Measurements from ENCODE around the gene SMIM5. TPM values are rescaled to one million over a fixed set of nuclear protein-coding genes. Genes with fewer than 3 reads are reported as not detected.

The SMIM5 gene
- total RNA-seq, 4 donors from 2014 or later = 2.3 to 13.6 (median 7.9) TPM

DNA sequence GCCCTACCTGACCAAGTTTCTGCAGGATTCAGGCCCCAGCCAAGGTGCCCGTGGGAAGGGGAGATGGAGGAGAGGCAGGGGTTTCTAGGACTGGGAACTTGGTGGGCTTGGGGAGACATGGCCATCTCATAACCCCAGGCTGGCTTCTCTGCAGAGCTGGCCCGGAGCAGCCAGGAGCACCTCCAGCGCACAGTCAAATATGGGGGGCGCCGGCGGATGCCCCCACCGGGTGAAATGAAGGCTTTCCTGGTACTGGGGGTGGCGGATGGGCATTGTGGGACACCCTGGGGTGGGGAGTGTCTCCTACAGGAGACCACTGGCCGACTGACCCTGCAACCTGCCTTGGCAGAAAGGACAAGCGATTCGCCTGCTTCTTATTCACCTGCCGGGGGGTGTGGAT is 9.2 kb upstream of the SMIM5 start:
- H3K36me3 ChIP-seq = peaks cover 27 to 40% of the 10 kb centered on the region in 2 donors

DNA sequence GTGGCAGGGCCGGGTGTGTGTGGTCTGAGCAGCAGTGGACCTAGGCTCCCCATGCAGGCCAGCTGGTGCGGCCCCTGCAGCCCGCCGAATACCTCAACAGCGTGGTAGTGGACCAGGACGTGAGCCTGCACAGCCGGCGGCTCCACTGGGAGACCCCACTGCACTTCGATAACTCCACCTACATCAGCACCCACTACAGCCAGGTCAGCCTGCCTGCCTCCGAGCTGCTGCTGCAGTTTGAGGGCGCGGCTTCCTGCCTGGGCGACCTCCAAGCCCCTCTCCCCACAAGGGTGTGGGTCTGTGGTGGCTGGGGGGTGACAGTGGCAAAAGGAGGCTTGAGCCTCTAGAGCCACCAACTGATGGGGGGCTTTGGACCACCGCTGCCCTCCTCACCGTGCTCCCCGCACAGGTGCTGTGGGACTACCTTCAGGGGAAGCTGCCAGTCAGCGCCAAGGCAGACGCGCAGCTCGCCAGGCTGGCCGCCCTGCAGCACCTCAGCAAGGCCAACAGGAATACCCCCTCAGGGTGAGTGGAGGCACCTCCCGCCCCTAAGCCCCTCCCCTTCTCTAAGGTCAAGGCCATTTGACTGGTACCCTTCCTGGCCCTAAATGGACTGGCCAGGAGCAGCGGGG is 8.4 kb upstream of the SMIM5 start:
- intact Hi-C loops (cut with DNase I) = no loop called here
- WGBS, 2 donors = 94 to 98% methylated on average over 9 to 12 of the region's 23 CpGs
- DNase-seq = no peak
- Histone ChIP-seq H3K4me1 (no peaks in the 10 kb centered on the region), H3K4me3 (replicated peaks in 1 of 3) (no peak overlapping the region), H3K9me3 (no peaks in the 10 kb centered on the region), H3K27ac (no peak overlapping the region), H3K36me3 (peaks cover 27 to 33% of the 10 kb centered on the region in 2 donors), H3K27me3 (no peaks in the 10 kb centered on the region)
- TF ChIP-seq, protein P1, sequence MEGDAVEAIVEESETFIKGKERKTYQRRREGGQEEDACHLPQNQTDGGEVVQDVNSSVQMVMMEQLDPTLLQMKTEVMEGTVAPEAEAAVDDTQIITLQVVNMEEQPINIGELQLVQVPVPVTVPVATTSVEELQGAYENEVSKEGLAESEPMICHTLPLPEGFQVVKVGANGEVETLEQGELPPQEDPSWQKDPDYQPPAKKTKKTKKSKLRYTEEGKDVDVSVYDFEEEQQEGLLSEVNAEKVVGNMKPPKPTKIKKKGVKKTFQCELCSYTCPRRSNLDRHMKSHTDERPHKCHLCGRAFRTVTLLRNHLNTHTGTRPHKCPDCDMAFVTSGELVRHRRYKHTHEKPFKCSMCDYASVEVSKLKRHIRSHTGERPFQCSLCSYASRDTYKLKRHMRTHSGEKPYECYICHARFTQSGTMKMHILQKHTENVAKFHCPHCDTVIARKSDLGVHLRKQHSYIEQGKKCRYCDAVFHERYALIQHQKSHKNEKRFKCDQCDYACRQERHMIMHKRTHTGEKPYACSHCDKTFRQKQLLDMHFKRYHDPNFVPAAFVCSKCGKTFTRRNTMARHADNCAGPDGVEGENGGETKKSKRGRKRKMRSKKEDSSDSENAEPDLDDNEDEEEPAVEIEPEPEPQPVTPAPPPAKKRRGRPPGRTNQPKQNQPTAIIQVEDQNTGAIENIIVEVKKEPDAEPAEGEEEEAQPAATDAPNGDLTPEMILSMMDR (IDR thresholded peaks at IDR 0.05) = no peak
- TF ChIP-seq POLR2A (IDR thresholded peaks at IDR 0.05) = no peak

More for the DNA sequence above, 9.2 kb upstream of the SMIM5 start:
- DNase-seq = no peak
- Histone ChIP-seq H3K27me3 (no peaks in the 10 kb centered on the region), H3K9me3 (no peaks in the 10 kb centered on the region), H3K27ac (no peak overlapping the region), H3K4me1 (no peaks in the 10 kb centered on the region), H3K4me3 (replicated peaks in 1 of 3) (no peak overlapping the region)
- 92 to 94% methylated on average over 6 to 10 of the region's 12 CpGs for WGBS, 2 donors
- TF ChIP-seq, protein P1 (IDR thresholded peaks at IDR 0.05) = no peak
- no peak for TF ChIP-seq POLR2A (IDR thresholded peaks at IDR 0.05)
- intact Hi-C loops (cut with DNase I) = no loop called here

DNA sequence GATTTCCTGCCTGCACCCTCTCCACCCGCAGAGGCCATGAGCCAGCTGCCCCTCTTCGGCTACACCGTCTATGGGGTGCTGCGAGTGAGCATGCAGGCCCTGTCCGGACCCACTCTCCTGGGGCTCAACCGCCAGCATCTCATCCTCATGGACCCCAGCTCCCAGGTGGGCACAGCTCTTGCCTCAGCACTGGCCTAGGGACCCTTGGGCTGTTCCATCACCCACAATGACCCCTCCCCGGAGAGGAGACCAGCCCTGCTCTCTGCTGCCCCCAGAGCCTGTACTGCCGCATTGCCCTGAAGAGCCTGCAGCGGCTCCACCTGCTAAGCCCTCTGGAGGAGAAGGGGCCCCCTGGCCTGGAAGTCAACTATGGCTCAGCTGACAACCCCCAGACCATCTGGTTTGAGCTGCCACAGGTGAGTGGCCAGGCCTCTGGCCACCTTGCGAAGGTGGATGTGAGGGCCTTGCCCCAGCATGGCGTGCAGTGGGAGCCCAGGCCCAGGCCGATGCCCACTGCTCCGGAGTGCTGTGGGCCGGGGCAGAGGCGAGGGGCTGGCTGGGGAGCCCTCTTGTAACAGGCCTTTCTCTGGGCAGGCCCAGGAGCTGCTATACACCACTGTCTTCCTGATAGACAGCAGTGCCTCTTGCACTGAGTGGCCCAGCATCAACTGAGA is 7.3 kb upstream of the SMIM5 start:
- 92 to 100% methylated on average over 1 to 8 of the region's 15 CpGs for WGBS, 2 donors
- no peak overlapping the region for H3K27ac ChIP-seq
- no peaks in the 10 kb centered on the region for H3K9me3 ChIP-seq
- peaks cover 29 to 35% of the 10 kb centered on the region in 2 donors for H3K36me3 ChIP-seq
- H3K27me3 ChIP-seq = no peaks in the 10 kb centered on the region
- intact Hi-C loops (cut with DNase I) = no loop called here
- H3K4me3 ChIP-seq (replicated peaks in 1 of 3) = no peak overlapping the region
- DNase-seq = no peak
- H3K4me1 ChIP-seq = no peaks in the 10 kb centered on the region
- TF ChIP-seq, protein P1 (IDR thresholded peaks at IDR 0.05) = peak in 4 of 6 experiments; percentile 18 to 38 (median 21)
- TF ChIP-seq POLR2A (IDR thresholded peaks at IDR 0.05) = no peak

DNA sequence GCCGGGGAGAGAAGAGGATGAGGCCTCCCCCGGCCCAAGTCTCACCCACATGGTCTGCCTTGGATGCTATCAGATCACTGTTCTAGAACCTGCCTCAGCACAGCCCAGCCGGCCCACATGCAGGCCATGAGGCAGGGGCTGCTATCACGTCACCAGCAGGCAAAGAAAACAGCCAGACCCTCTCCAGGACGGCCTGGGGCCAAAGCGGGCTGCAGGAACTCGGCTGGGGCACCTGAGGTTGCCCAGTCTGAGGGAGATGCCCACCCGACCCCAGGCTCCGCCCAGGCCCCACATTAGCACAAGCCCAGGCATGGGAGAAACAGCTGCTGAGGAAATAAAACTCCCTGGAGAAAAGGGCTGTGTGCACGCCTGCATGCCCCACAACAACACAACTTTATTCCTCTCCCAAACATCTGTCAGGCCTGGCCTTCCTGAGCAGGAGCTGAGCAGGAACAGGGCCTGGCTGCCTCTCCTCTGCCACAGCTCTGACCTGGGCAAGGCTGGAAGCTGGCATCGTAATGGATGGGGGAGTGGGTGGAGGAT is 6.7 kb upstream of the SMIM5 start:
- DNase-seq = no peak
- intact Hi-C loops (cut with DNase I) = no loop called here
- 83 to 87% methylated on average over 1 to 9 of the region's 11 CpGs for WGBS, 2 donors

More for the DNA sequence above, 6.7 kb upstream of the SMIM5 start:
- TF ChIP-seq, protein P1 (IDR thresholded peaks at IDR 0.05) = no peak
- TF ChIP-seq POLR2A (IDR thresholded peaks at IDR 0.05) = no peak
- H3K9me3 ChIP-seq = no peaks in the 10 kb centered on the region
- no peak overlapping the region for H3K4me3 ChIP-seq (replicated peaks in 1 of 3)
- no peak overlapping the region for H3K27ac ChIP-seq
- H3K36me3 ChIP-seq = peaks cover 24 to 35% of the 10 kb centered on the region in 2 donors
- H3K27me3 ChIP-seq = no peaks in the 10 kb centered on the region
- no peaks in the 10 kb centered on the region for H3K4me1 ChIP-seq
